B cell (primary cell): ENCODE data around the gene FANCC.

Source experiments
- CTCF ChIP-seq: fragments of 200-600 bp; IDR thresholded peaks from one replicate; pipeline ENCODE4 v1.8.0; 2022; ENCODE audit warnings: antibody characterized with exemption, mild to moderate bottlenecking
- EZH2 ChIP-seq: IDR thresholded peaks from 2 replicates; pipeline ENCODE4 v1.6.1; 2012; ENCODE audit warnings: borderline replicate concordance, low read depth, mild to moderate bottlenecking, moderate library complexity, low read length; ENCODE audit not compliant: insufficient read depth, poor library complexity, severe bottlenecking

GRCh38 chr9:95107976-95108375 is 209.5 kb downstream of the FANCC start:
- no peak for TF ChIP-seq CTCF
- TF ChIP-seq EZH2 = no peak
